Esophagus muscularis mucosa (tissue), 4 donors: ENCODE results near the gene KLHL9.

Experiments used
- EP300 ChIP-seq: sonication (generic); formaldehyde crosslinking; IDR thresholded peaks from one replicate; pipeline ENCODE4 v1.6.1; 2017; ENCODE audit warnings: antibody characterized with exemption
- POLR2A ChIP-seq: fragments of 450-650 bp; IDR thresholded peaks from one replicate; pipeline ENCODE4 v1.6.1; 2017; ENCODE audit warnings: antibody characterized with exemption, moderate library complexity, mild to moderate bottlenecking, low read depth
- TF ChIP-seq, protein P1 (sequence below), 3 experiments: fragments of 200-600 bp in 2 of 3; fragments of 450-650 bp in 1 of 3; sonication (generic) in 2 of 3; IDR thresholded peaks; one replicate each; pipeline ENCODE4 v1.5.1; 2017 to 2019; ENCODE audit warnings: antibody characterized with exemption in 3 of 3, mild to moderate bottlenecking in 2 of 3, moderate library complexity in 1 of 3

GRCh38 chr9:21340735-21341134, 5.5 kb upstream of the KLHL9 start:
- no peak for TF ChIP-seq POLR2A
- no peak for TF ChIP-seq EP300
- TF ChIP-seq, protein P1, sequence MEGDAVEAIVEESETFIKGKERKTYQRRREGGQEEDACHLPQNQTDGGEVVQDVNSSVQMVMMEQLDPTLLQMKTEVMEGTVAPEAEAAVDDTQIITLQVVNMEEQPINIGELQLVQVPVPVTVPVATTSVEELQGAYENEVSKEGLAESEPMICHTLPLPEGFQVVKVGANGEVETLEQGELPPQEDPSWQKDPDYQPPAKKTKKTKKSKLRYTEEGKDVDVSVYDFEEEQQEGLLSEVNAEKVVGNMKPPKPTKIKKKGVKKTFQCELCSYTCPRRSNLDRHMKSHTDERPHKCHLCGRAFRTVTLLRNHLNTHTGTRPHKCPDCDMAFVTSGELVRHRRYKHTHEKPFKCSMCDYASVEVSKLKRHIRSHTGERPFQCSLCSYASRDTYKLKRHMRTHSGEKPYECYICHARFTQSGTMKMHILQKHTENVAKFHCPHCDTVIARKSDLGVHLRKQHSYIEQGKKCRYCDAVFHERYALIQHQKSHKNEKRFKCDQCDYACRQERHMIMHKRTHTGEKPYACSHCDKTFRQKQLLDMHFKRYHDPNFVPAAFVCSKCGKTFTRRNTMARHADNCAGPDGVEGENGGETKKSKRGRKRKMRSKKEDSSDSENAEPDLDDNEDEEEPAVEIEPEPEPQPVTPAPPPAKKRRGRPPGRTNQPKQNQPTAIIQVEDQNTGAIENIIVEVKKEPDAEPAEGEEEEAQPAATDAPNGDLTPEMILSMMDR (IDR thresholded peaks at IDR 0.05): no peak
